Measurements from ENCODE around the gene RNF112.

DNA sequence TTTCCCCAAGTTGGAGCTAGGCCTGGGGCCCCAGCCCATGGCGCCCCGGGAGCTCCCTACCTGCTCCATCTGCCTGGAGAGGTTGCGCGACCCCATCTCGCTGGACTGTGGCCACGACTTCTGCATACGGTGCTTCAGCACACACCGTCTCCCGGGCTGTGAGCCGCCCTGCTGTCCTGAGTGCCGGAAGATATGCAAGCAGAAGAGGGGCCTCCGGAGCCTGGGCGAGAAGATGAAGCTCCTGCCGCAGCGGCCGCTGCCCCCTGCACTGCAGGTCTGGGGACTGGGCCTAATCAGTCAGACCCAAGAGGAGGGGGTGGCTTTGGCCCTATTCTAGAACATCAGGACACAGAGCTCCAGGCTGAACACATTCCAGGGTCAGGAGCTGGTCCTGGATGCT lies 1.5 kb downstream of the RNF112 start:
- no peak for TF ChIP-seq YY1 (IDR thresholded peaks at IDR 0.05; ENCODE audit: insufficient read depth, insufficient read length)
- TF ChIP-seq ZNF274 (IDR thresholded peaks at IDR 0.05; ENCODE audit: low read depth, low read length) = no peak
